ENCODE measurements around the gene MKLN1. TPM values are rescaled to one million over a fixed set of nuclear protein-coding genes. Genes with fewer than 3 reads are reported as not detected.
A peak's percentile ranks its signal among the peaks of the same experiment; 100 is the strongest.
"Not testable (repeated sequence)": the region's sequence is repeated elsewhere in the genome, so short reads cannot be mapped to it uniquely, and the experiment has no call there.

Gene MKLN1
- total RNA-seq, 1 experiment from 2014 or later, result 15.1 TPM

- DNase-seq, result no peak
- Histone ChIP-seq H3K4me3 (no peak overlapping the region), H3K36me3 (no peaks in the 10 kb centered on the region), H3K9me3 (no peaks in the 10 kb centered on the region), H3K27me3 (no peaks in the 10 kb centered on the region)
These were observed 165.4 kb downstream of the MKLN1 start for GRCh38 chr7:131493081-131493480.

GRCh38 chr7:131493581-131493980, 165.9 kb downstream of the MKLN1 start:
- no peaks in the 10 kb centered on the region for H3K9me3 ChIP-seq
- no peak for DNase-seq
- no peaks in the 10 kb centered on the region for H3K27me3 ChIP-seq
- H3K36me3 ChIP-seq, result no peaks in the 10 kb centered on the region
- no peak overlapping the region for H3K4me3 ChIP-seq

- no peaks in the 10 kb centered on the region for H3K9me3 ChIP-seq
- H3K27me3 ChIP-seq, result no peaks in the 10 kb centered on the region
- DNase-seq, result no peak
- H3K36me3 ChIP-seq, result no peaks in the 10 kb centered on the region
- no peak overlapping the region for H3K4me3 ChIP-seq
These were observed 166.5 kb downstream of the MKLN1 start for GRCh38 chr7:131494182-131494581.

DNA sequence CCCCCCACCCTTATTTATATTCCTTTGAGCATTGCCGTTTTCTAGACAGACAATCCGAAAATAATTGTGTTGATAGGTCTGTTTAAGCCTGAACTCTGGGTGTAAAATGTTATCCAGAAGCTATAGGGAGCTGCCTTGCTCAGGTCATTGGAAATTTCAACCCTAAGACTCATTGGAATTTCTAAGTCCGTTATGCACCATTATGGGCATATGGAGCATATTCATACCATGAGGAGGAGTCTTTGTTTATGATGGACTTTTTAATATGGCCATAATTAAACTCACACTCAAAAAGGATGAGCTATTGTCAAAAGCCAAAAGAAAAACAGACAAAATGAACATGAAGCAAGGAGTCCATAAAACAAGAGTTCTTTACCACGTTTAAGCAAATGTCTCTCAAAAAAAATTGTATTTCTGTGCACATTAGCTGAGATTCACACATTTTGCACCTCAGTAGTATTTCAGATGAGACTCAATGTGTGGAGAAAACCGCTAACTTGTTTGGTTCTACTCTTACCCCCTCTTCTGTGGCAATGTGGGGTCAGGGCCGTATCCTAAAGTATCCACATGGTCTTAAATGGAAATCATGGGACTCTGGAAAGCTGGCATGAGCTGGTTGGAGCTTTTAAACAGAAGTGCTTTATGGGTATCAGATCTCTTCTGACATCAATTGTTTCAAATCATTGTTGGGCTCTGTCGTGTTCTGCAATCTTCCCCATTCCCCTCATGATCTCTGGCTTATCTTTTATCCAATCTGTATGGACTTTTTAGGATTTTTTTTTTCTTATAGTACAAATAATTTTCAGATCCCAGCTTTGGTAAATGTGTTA, 168.2 kb downstream of the MKLN1 start:
- Histone ChIP-seq H3K36me3 (no peaks in the 10 kb centered on the region; the same call in 1 of the 2 replicates), H3K9me3 (no peaks in the 10 kb centered on the region), H3K4me3 (no peak overlapping the region), H3K27me3 (no peaks in the 10 kb centered on the region)
- no peak for DNase-seq

GRCh38 chr7:131497454-131497853, 169.8 kb downstream of the MKLN1 start:
- DNase-seq, result no peak
- Histone ChIP-seq H3K4me3 (no peak overlapping the region), H3K27me3 (no peaks in the 10 kb centered on the region), H3K36me3 (no peaks in the 10 kb centered on the region; the same call in 1 of the 2 replicates), H3K9me3 (no peaks in the 10 kb centered on the region)

- no peak for DNase-seq
- no peaks in the 10 kb centered on the region for H3K27me3 ChIP-seq
- no peaks in the 10 kb centered on the region; the same call in 1 of the 2 replicates for H3K36me3 ChIP-seq
- H3K9me3 ChIP-seq, result no peaks in the 10 kb centered on the region
- H3K4me3 ChIP-seq, result no peak overlapping the region
These were observed 170.7 kb downstream of the MKLN1 start for GRCh38 chr7:131498237-131498885.

- no peaks in the 10 kb centered on the region for H3K27me3 ChIP-seq
These were observed 172.1 kb downstream of the MKLN1 start for GRCh38 chr7:131499801-131500200.

GRCh38 chr7:131500357-131500756, 172.7 kb downstream of the MKLN1 start:
- no peaks in the 10 kb centered on the region for H3K27me3 ChIP-seq
- H3K4me3 ChIP-seq, result no peak overlapping the region
- no peaks in the 10 kb centered on the region; the same call in 1 of the 2 replicates for H3K36me3 ChIP-seq
- no peaks in the 10 kb centered on the region for H3K9me3 ChIP-seq
- DNase-seq, result no peak

More at GRCh38 chr7:131499801-131500200, 172.1 kb downstream of the MKLN1 start:
- no peaks in the 10 kb centered on the region; the same call in 1 of the 2 replicates for H3K36me3 ChIP-seq
- no peak for DNase-seq
- no peaks in the 10 kb centered on the region for H3K9me3 ChIP-seq
- no peak overlapping the region for H3K4me3 ChIP-seq

DNA sequence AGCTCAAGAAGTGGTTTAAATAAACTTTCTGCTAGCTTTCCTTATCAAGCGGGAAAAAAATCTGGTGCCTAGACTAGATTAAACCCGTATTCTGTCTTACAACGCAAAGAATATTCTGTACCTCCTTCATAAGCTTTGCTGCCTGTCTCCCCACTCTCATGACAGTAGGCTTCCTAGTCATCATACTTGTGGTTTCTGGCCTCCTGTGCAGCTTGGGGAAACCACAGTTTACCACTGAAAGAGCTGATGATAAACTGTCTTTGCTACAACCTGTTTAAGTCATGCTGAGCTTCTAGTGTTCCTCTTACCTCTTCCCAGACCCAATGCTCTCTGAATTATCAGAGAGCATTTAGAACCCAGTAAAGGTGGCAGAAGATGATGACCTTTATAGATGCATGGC, 173.7 kb downstream of the MKLN1 start:
- no peak overlapping the region for H3K4me3 ChIP-seq
- H3K36me3 ChIP-seq, result no peaks in the 10 kb centered on the region; the same call in 1 of the 2 replicates
- H3K27me3 ChIP-seq, result no peaks in the 10 kb centered on the region
- no peak for DNase-seq
- H3K9me3 ChIP-seq, result no peaks in the 10 kb centered on the region

DNA sequence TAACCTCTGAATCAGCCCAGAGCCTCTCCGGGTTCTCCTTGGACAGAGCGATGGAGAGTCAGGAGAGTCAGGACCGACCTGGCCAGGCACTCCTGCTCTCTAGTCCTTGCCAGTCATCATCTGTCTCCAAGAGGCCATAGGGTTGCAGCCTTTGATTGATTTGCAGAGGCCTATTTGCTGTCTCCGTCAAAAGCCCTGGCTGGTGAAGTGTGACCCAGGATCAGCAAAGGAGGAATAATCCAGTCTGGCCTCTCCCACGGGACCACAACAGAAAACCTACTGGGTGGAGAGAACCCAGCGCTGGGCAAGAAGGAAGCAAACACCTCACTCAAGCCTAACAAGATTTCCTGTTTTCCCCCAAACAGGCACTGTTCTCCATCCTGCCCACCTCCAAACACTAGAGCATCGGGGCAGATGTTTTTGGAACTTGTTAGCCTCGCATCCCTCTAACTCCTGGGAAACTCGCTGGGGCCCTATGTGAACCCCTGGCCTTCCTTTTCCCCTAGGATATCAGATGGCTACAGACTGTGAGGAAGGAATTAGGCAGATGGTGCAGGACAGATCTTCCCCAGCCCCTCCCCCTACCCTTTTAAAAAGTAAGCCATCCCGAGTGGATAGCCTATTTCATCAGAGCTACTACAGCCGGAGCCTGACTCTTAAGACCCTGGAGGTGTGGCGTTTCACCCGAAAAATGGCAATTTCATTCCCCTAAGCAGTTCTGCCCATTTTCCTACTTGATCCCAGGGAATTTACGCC, 174.4 kb downstream of the MKLN1 start:
- Histone ChIP-seq H3K4me3 (no peak overlapping the region), H3K27me3 (no peaks in the 10 kb centered on the region), H3K36me3 (no peaks in the 10 kb centered on the region; the same call in 1 of the 2 replicates), H3K9me3 (no peaks in the 10 kb centered on the region)
- DNase-seq, result no peak

GRCh38 chr7:131502810-131503508, 175.3 kb downstream of the MKLN1 start:
- Histone ChIP-seq H3K9me3 (no peaks in the 10 kb centered on the region), H3K27me3 (no peaks in the 10 kb centered on the region), H3K4me3 (no peak overlapping the region), H3K36me3 (no peaks in the 10 kb centered on the region; the same call in 1 of the 2 replicates)
- peak; percentile 54 for DNase-seq

- Histone ChIP-seq H3K9me3 (no peaks in the 10 kb centered on the region), H3K27me3 (no peaks in the 10 kb centered on the region), H3K4me3 (no peak overlapping the region), H3K36me3 (no peaks in the 10 kb centered on the region; the same call in 1 of the 2 replicates)
- no peak for DNase-seq
These were observed 176.0 kb downstream of the MKLN1 start for GRCh38 chr7:131503639-131504038.

DNA sequence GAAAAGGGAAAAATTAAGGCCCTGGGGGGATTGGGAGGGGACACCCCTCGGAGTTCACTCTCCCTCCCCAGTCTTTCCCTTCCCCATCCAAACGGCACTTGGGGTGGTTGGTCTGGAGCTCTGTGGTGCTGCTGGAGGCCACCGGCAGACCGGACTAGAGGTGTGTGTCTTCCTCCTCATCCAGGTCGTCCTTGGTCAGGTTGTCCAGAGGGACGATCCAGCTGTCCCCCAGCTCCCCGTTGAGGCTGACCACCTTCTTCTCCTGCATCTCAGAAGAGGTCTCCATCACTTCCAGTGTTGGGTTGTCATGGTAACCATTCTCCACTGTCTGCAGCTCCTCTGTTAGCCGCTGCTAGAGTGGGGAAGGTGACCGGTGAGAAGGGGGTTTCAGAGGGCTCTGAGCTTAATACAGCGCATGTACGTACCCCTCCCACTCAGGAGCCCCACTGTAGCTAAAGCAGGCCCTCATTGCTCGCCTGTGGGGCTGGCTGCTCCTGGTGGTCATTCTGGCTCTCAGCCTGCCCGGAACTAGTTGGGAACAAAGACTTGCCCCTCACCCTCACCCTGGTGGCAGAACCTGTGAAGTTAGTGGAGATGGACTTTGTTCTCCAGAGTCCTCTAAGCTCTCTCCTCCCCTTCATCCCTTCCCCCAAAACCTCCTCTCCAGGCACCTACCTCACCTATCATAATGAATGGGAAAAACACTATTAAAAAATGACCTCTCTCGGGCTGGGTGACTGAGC, 176.7 kb downstream of the MKLN1 start:
- Histone ChIP-seq H3K36me3 (no peaks in the 10 kb centered on the region; the same call in 1 of the 2 replicates), H3K27me3 (no peaks in the 10 kb centered on the region), H3K9me3 (no peaks in the 10 kb centered on the region), H3K4me3 (no peak overlapping the region)
- DNase-seq, result no peak

DNA sequence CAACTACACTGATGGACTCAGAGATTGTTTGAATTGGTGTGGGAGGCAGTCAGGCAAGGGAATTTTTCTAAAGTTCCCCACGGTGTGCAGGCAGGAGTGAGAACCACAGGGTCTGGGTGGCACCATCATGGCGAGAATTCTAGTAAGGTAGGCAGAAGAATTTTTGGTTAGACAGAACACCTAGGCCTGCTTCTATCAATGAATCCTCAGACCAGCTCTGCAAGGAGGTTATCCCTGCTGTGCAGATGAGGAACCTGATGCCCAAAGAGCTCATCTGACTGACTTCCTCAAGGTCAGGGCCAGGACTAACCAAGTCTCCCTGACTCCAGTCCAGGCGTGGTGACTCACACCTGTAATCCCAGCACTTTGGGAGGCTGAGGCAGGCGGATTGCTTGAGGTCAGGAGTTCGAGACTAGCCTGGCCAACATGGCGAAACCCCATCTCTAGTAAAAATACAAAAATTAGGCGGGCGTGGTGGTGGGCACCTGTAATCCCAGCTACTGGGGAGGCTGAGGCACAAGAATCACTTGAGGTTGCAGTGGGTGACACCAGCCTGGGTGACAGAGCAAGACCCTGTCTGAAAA, 177.5 kb downstream of the MKLN1 start:
- H3K9me3 ChIP-seq, H3K36me3 ChIP-seq, H3K4me3 ChIP-seq, H3K27me3 ChIP-seq: not testable (repeated sequence)
- DNase-seq, result peak; percentile 27

- Histone ChIP-seq H3K27me3 (no peaks in the 10 kb centered on the region), H3K4me3 (no peak overlapping the region), H3K9me3 (no peaks in the 10 kb centered on the region), H3K36me3 (no peaks in the 10 kb centered on the region)
- no peak for DNase-seq
These were observed 178.2 kb downstream of the MKLN1 start for GRCh38 chr7:131505636-131506557.

Data from MG63 (cell line).